Fibroblast of upper back skin (primary cell): ENCODE measurements around the gene PAX5.
A peak's percentile ranks its signal among the peaks of the same experiment; 100 is the strongest.

Source experiments
- DNase-seq: peaks from one replicate; pipeline ENCODE4 v3.0.0-alpha.2; 2013

The PAX5 gene

GRCh38 chr9:36823934-36824333, 210.1 kb downstream of the PAX5 start:
- DNase-seq: no peak

GRCh38 chr9:36823466-36823865, 210.6 kb downstream of the PAX5 start:
- DNase-seq: no peak

GRCh38 chr9:36822201-36822600, 211.9 kb downstream of the PAX5 start:
- no peak for DNase-seq

- DNase-seq: peak; percentile 13
Observed at GRCh38 chr9:36820392-36820861, 213.6 kb downstream of the PAX5 start.

GRCh38 chr9:36818965-36819870, 214.8 kb downstream of the PAX5 start:
- peak; percentile 26 for DNase-seq

GRCh38 chr9:36818242-36818938, 215.7 kb downstream of the PAX5 start:
- DNase-seq: no peak

- DNase-seq: no peak
Observed at GRCh38 chr9:36817160-36817834, 216.8 kb downstream of the PAX5 start.

GRCh38 chr9:36816371-36816770, 217.7 kb downstream of the PAX5 start:
- DNase-seq: no peak

- DNase-seq: no peak
Observed at GRCh38 chr9:36815566-36816348, 218.3 kb downstream of the PAX5 start.

GRCh38 chr9:36815023-36815422, 219.0 kb downstream of the PAX5 start:
- DNase-seq: no peak

GRCh38 chr9:36813154-36813553, 220.9 kb downstream of the PAX5 start:
- no peak for DNase-seq

- DNase-seq: no peak
Observed at GRCh38 chr9:36812556-36812955, 221.5 kb downstream of the PAX5 start.

GRCh38 chr9:36808251-36808650, 225.8 kb downstream of the PAX5 start:
- DNase-seq: no peak

GRCh38 chr9:36803961-36804360, 230.1 kb downstream of the PAX5 start:
- DNase-seq: no peak

- DNase-seq: peak; percentile 19
Observed at GRCh38 chr9:36802201-36802920, 231.7 kb downstream of the PAX5 start.

GRCh38 chr9:36800455-36800854, 233.6 kb downstream of the PAX5 start:
- DNase-seq: no peak

- DNase-seq: no peak
Observed at GRCh38 chr9:36798350-36799065, 235.6 kb downstream of the PAX5 start.

GRCh38 chr9:36797471-36798220, 236.4 kb downstream of the PAX5 start:
- DNase-seq: no peak

GRCh38 chr9:36796671-36797419, 237.2 kb downstream of the PAX5 start:
- no peak for DNase-seq

- DNase-seq: no peak
Observed at GRCh38 chr9:36794461-36794860, 239.6 kb downstream of the PAX5 start.
